Measurements from ENCODE around the gene SND1.

- no peak for TF ChIP-seq CTCF (IDR thresholded peaks at IDR 0.05; ENCODE audit: low read depth, low read length, missing input control)
- TF ChIP-seq TAF1 (conservative IDR thresholded peaks at IDR 0.05) = no peak
- TF ChIP-seq RAD21 (IDR thresholded peaks at IDR 0.05) = no peak
- no peak for TF ChIP-seq YY1 (IDR thresholded peaks at IDR 0.05)
- TF ChIP-seq JUND (IDR thresholded peaks at IDR 0.05) = no peak
- TF ChIP-seq FOXA1 (IDR thresholded peaks at IDR 0.05) = no peak
Observed at GRCh38 chr7:127711872-127712271, 59.9 kb downstream of the SND1 start.

Data from liver (tissue), 3 donors.